GM21717 (cell line): ENCODE measurements around the gene UBE2L3.
"Not testable (repeated sequence)": the region's sequence is repeated elsewhere in the genome, so short reads cannot be mapped to it uniquely, and the experiment has no call there.

ENCODE experiments used
- ATAC-seq: cut with Tn5 transposase; IDR thresholded peaks from one replicate; pipeline ENCODE4 v1.9.1; 2021; ENCODE audit warnings: mild to moderate bottlenecking, moderate library complexity; ENCODE audit not compliant: unreplicated experiment

The UBE2L3 gene

DNA sequence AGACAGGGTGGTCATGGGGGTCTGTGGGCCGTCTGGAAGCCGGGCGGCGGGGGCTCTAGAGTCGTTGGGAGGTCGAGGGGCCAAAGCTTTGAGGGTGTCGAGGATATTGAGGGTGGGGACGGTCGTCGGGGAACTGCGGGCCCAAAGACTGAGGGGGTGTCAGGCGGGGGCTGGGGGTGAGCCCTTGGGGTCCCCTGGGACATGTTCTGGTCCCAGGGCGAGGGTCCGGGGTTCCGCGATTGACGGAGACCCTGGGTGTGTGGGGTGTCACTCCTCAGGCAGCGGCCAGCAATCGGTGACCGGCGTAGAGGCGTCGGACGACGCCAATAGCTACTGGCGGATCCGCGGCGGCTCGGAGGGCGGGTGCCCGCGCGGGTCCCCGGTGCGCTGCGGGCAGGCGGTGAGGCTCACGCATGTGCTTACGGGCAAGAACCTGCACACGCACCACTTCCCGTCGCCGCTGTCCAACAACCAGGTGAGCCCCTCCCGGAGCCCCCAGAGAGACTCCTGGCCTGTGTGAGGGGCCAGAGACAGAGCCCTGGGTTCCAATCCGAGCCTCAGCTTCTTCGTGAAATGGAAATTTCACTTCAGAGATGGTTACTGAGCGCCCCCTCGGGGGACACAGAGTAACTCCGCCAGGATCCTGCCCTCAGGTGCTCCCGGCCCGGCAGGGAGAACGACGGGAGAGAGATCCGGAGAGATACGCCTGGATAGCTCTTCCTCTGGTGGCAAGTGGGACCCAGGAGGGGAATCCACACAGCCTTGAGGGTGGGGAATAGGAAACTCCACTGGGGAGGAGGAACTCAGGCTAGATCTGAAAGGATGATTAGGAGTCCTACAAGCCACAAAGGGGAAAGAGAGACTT is 75.3 kb downstream of the UBE2L3 start:
- ATAC-seq: peak; percentile 14

DNA sequence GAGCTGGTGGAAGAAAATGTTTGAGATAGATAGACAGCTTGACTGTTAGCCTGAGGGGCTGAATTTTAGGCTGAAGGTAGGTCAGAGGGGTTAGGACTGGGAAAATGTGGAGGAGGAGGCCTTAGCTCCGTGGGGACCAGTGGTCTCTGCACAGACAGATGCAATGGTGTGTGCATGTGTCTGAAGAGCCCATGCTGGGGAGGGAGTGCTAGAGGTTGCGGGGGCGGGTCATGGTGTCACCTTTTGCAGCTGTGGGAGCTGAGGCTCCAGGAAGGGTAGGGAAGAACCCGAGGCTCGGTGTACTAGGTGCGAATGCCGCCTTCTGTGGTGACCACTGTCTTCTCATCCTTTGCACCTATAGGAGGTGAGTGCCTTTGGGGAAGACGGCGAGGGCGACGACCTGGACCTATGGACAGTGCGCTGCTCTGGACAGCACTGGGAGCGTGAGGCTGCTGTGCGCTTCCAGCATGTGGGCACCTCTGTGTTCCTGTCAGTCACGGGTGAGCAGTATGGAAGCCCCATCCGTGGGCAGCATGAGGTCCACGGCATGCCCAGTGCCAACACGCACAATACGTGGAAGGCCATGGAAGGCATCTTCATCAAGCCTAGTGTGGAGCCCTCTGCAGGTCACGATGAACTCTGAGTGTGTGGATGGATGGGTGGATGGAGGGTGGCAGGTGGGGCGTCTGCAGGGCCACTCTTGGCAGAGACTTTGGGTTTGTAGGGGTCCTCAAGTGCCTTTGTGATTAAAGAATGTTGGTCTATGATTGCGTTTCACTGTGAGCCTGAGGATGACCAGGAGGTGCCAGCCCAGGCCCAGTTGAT is 76.2 kb downstream of the UBE2L3 start:
- ATAC-seq: no peak

DNA sequence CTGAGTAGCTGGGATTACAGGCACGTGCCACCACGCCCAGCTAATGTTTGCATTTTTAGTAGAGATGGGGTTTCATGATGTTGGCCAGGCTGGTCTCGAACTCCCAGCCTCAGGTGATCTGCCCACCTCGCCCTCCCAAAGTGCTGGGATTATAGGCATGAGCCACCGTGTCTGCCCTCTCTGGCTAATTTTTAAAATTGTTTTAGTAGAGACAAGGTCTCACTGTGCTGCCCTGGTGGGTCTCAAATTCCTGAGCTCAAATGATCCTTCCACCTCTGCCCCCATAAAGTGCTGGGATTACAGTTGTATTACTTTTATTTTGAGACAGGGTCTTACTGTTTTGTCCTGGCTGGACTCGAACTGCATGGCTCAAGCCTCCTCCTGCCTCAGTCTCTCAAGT is 78.0 kb downstream of the UBE2L3 start:
- not testable (repeated sequence) for ATAC-seq

DNA sequence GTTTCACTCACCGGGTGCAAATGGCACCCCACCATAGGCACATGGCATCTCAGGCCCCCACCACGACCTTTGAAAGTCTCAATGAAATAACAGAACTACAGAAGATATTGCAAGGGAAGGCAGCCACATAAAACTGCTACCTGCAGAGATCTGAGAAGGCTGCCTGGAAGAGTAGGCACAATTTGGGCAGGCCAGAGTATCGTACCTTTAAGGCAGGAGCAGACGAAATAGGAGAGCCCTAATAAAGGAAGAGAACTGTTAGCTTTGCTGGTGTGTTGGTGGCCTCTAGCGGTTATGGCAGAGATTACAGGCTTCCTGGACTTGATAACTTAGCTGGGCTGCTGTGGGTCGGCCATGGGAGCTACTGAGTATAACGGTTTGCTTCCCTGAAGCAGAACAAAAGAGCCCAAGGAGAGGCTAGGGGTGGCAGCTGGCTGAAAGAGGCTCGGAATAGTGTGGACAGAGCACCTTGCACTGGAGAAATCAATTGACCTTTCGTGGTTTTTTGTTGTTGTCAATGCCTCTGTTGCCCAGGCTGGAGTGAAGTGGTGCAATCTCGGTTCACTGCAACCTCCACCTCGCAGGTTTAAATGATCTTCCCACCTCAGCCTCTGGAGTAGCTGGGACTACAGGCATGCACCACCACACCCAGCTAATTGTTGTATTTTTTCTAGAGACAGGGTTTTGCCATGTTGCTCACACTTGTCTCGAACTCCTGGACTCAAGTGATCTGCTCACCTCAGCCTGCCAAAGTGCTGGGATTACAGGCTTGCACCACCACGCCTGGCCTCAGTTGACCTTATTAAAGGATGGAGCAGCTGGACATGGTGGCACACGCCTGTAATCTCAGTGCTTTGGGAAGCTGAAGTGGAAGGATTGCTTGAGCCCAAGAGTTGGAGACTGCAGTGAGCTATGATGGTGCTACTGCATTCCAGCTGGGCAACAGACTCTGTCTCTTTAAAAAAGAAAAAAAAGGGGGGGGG is 79.4 kb downstream of the UBE2L3 start:
- no peak for ATAC-seq

DNA sequence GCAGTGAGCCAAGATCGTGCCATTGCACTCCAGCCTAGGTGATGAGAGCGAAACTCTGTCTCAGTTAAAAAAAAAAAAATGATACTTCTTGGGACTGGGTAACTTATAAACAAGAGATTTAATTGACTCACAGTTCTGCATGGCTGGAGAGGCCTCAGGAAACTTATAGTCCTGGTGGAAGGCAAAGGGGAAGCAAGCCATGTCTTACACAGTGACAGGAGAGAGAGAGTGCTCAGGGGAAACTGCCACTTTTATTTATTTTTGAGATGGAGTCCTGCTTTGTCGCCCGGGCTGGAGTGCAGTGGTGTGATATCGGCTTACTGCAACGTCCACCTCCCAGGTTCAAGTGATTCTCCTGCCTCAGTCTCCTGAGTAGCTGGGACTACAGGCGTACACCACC is 82.8 kb downstream of the UBE2L3 start:
- no peak for ATAC-seq

DNA sequence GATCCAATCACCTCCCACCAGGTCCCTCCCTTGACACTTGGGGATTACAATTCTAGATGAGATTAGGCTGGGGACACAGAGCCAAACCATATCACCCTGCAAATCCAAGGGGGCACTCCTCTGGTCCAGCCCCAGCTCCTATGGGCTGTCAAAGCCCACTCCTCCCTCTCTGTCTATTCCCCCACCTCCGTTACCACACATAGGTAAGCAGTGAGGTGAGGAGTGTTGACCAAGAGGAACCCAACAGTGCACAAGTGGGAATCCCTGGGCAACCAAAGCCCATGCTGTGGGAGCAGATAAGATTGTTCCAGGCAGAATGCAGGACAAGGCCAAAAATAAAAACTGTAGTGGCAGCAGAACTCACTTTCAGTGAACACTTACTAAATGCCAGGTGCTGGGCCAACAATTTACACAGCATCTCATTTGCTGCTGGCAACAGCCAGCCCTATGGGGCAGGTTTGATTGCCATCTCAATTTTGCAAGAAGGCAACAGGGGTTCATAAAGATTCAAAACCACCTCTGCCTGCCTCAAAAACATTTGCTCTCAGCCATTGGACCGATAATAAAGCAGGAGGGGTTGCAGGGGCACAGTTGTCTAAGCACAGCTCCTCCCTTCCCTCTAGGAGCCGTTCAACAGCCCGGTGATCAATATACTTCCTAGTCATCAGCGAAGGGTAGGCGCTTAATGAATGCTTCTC is 83.5 kb downstream of the UBE2L3 start:
- no peak for ATAC-seq

DNA sequence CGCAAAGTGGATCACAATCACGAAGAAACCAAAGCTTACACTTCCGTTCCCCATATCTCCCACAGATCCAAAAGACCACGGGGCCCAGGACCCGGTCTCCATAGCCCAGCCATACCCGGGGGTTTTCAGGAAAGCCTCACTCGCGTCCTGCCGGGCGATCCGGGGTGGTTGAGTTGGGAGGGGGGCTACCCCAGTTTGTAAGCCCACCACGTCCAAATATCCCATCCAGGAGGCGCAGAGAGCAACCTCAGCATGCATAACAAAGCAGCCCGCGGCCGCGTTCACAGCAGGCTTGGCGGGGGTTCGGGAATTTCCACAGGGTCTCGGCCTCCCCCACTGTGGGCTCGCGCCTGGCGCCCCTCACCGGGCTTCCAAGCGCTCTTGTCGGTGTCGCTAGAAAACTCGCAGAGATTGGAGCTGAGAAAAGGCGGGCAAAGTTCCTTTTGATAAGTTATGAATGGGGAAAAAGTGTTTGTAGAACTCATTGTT is 84.1 kb downstream of the UBE2L3 start:
- peak; percentile 29 for ATAC-seq

DNA sequence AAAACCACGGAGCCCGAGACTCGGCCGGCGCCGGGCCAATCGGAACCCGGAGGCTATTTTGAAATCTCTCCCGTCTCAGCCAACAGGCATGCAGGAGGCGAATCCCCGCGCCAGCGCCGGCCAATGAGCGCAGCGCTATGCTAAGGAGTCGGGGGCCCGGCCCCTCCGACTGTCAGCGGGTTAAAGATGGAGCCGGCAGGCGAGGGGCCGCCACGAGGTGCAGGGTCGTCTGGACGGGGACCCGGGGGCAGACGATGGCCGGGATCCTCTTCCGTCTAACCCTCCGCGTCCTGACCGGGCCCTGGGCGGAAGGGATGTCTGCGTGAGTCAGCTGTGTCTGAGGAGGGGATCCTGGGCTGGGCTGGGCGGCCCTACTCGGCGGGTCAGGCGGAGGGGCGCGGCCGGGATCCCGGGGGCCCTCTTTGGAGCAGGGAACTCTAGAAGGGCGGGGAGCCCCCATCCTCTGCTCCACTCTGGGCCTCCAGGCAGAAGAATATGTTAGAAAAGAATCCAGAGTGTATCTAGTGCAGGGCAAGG is 84.6 kb downstream of the UBE2L3 start:
- ATAC-seq: peak; percentile 70

DNA sequence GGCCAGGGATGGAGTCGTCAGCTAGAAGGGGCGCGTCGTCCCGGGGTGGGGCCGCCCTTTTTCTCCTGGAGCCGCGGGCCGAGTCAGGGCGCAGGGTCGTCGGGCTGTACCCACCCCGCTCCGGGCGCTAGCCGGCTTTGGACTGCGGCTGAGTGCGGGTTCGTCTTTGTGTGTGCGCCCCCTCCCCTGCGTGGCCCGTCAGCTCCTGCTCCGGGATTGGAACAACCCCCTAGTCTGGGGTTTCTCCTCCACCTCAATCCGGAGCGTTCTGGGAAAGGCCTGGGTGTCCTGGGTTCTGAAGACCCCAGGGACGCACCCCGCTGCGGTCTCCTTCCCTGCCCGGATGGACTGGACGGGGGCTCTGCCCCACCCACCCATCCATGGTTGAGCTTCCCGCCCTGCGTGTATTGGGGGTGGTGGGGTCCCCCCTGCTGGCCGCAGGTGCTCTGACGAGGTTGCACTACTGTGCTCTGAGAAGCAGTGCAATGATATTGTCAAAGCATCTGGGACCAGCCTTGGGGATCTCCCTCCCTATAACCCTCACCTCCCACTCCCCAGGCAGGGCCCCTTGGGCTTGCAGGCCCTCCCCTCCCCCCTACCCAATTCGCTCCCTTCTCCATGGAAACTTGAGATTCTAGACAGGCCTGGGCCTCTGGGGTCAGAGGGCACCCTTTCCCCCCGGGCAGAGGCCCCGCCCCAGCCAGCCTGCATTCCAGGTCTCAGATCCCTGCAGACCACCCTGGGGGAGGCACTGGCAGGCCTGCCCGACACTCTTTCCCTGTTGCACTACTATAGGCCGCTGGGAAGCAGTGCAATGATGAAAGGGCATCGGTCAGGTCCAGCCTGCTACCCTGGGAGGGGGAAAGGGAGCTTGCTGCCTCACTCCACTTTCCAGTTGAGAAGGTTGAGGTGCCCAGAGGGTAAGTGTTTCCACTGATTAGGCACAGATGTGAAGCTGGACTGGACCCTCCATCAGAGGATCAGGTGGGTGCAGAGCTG is 85.3 kb downstream of the UBE2L3 start:
- no peak for ATAC-seq

DNA sequence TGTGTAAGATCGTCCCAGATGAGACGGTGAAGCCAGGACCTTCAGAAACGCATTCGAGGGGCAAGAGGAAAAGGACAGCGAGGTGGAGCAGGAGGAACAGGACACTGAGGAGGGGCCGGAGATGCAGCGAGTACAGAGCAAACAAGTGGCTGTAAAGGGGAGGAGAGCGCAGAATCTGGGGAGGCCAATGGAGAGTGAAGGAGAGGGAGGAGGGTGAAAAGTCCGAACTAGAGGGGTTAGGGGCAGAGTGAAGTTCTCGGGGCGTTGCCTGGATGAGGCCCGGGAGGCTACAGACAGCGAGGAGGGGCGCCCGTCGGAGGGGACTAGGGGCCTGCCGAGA is 89.5 kb downstream of the UBE2L3 start:
- no peak for ATAC-seq

DNA sequence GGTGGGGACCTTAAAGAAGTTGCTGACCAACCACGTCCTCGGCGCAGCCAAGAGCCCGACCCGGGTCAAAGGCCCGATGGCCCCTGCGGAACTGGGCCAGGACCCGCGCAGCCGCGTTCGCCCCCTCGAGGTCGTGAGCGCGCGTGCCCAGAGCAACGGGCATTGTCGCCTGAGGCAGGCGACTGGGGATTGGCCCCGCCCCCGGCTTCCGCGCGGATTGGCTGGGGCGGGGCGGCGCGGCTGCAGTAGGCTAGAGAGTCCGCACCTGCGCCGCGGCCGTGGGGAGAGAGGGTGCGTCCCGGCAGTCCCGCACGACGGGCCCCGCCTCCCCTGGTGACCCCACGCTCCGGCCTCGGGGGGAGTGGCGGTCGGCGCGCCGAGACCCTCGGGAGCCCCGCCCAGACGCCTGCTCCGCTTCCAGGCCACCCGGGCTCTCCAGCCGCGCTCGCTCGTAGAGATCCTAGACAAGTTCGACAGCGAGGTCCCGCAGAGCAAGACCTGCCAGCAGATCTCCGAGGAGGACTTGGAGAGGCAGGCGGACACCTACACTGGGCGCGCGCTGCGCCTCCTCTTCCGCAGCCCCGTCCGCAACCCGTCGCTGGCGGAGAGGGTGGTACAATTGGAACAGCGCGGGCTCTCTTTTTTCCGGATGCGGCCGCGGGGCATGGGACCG is 90.0 kb downstream of the UBE2L3 start:
- peak; percentile 47 for ATAC-seq

DNA sequence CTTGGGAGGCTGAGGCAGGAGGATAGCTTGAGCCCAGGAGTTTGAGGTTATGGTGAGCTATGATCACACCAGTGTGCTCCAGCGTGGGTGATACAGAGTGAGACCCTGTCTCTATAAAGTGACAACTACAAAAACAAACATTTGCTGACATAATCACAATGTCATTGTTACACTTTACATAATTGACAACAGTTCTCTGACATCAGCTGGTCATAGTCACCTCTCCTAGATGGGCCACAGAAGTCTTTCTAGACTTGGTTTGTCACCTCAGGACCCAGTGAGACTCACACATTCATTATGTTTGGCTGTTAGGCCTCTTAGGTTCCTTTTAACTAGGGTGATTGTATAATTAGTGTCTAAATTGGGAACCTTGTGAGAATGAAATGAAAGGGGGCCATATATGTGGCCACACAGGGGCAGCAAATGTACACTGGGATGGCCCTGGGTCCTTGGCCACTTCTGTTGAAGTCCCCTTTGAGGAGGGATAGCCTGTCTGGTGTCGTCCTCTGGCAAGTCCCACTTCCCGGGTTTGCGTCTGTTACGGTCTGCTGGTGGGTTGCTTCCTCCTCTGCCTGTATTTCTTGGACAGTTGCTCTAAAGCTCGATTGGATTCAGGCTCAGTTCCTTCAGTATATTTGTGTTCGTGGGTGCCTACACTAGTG is 92.5 kb downstream of the UBE2L3 start:
- no peak for ATAC-seq

DNA sequence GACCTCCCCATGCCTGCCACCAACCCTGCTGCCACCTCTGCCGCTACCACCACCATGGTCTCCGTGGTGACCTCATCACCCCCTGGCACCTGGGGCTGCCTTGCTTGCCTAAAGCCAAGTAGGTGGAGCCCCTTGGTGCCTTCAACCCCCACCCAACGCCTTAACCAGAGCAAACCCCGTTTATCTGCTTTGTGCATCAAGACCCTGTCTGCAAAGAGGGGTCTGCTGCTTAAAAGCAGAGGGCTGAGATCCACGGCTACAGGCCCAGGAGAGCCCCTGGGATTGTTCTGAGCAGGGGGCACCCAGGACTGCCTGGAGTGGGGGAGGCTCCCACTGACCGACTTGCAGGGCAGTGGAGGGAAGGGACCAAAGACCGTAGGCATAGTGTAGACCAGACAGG is 93.4 kb downstream of the UBE2L3 start:
- no peak for ATAC-seq

DNA sequence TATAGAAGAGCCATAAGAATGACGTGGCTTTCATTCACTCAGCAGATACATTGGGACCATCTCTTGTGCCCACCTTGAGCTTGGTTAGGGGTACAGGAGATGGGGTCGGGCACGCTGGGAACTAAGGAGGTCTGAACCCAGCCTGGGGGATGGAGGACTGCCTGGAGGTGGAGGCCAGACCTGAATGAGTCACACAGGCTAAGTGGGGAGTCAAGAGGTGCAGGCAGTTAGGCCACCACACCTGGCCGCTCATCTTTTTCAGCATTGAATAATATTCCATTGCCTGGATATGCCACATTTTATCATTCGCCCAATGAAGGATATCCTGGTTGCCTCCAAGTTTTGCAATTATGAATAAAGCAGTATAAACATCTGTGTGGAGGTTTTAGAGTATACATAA is 94.5 kb downstream of the UBE2L3 start:
- ATAC-seq: no peak

DNA sequence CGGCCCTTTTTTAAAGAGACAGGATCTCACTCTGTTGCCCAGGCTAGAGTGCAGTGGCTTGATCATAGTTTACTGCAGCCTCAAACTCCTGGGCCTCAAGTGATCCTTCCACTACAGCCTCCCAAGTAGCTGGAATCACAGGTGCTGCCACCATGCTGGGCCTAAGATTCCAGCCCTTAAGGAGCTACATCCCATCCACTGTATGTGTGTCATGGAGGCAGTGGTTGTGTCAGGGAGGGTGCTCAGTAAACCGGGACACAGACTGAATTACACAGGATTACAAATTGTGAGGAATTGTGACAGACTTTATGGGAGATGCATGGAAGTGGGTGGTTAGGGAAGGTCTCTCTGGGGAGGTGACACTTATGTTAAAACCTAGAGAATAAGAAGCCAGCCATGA is 96.2 kb downstream of the UBE2L3 start:
- ATAC-seq: no peak

DNA sequence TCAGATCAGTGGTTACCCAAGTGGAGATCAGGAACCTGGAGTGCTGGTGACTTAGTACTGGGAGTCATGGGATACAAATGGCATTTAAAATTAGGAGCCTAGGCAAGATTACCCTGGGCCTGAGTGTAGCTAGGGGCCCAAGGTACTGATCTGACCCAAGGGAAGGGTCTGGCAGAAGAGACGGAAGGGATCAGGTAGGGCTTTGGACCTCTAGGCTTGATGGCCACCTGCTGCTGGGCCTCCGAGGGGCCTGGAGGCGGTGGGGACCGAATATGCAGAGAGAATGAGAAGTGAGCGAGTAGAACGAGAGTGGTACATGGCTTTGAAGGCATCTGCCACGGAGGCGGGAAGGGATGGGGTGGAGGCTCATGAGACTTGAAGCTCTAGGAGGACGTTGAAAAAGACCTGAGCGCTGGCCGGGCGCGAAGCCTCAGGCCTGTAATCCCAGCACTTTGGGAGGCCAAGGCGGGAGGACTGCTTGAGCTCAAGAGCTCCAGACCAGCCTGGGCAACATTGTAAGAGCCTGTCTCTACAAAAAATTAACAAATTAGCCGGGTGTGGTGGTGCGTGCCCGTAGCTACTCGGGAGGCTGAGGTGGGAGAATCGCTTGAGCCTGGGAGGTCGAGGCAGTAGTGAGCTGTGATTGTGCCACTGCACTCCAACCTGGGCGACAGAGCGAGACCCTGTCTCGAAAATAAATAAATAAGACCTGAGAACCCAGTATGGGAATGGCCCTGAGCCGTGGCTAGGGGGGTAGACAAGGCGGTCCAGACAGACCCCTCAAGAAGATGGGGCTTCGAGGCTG is 97.7 kb downstream of the UBE2L3 start:
- no peak for ATAC-seq

DNA sequence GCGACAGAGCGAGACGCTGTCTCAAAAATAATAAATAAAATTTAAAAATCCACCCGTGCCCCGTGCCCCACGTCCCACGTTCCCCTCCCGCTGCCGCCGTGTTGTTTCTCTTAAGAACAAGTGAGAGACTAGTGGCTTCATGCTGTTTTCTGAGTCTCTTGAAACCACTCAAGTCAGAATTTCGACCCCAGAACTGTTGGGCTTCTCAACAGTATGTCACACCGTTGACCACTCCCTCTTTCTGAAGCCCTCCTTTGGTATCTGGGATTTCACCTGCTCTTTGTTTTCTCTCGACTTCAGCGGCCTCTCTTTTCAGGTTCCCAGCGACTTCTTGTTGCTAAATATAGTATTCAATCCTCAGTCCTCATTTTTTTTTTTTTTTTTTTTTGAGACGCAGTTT is 99.3 kb downstream of the UBE2L3 start:
- ATAC-seq: no peak
